Psoas muscle (tissue), 8 donors: ENCODE data around the gene PRKAB2. TPM values are rescaled to one million over a fixed set of nuclear protein-coding genes. Genes with fewer than 3 reads are reported as not detected.

Source experiments
- ATAC-seq, 4 donors: fragments of 200-7000 bp; cut with Tn5 transposase; one replicate each; pipeline ENCODE4 v1.9.1; 2020; ENCODE audit warnings: moderate library complexity in 3 of 4, mild to moderate bottlenecking in 2 of 4
- DNase-seq, 2 donors: peaks; one replicate each; pipeline ENCODE4 v3.0.0-alpha.2; 2020
- H3K27ac ChIP-seq: fragments of 200-600 bp; one replicate; pipeline ENCODE4 v1.8.0; 2022
- H3K27me3 ChIP-seq, 3 donors: fragments of 200-600 bp in 1 of 3; one replicate each; pipeline versions ENCODE4 v1.6.1 to v1.8.0; 2013 to 2022; ENCODE audit warnings: low read length in 2 of 3, mild to moderate bottlenecking in 2 of 3, moderate library complexity in 1 of 3; ENCODE audit not compliant: insufficient read depth in 3 of 3
- H3K36me3 ChIP-seq, 2 donors: fragments of 200-600 bp in 1 of 2; one replicate each; pipeline versions ENCODE4 v1.6.1 to v1.8.0; 2013 to 2022; ENCODE audit warnings: low read depth in 1 of 2, mild to moderate bottlenecking in 1 of 2, moderate library complexity in 1 of 2; ENCODE audit not compliant: insufficient read depth in 1 of 2
- H3K4me1 ChIP-seq: fragments of 200-600 bp; one replicate; pipeline ENCODE4 v1.8.0; 2022
- H3K4me3 ChIP-seq: fragments of 200-600 bp; one replicate; pipeline ENCODE4 v1.8.0; 2022; ENCODE audit warnings: mild to moderate bottlenecking
- H3K9me3 ChIP-seq: fragments of 200-600 bp; one replicate; pipeline ENCODE4 v1.8.0; 2022
- CTCF ChIP-seq: fragments of 200-600 bp; IDR thresholded peaks from one replicate; pipeline ENCODE4 v1.8.0; 2022; ENCODE audit warnings: antibody characterized with exemption
- WGBS, 3 donors: extraction: QIAGEN DNeasy Blood & Tissue Kit; methylation state at CpG; one replicate each; pipeline versions ENCODE4 v1.1.6 to v1.1.7; 2013; 5-methylcytosine and 5-hydroxymethylcytosine counted together
- intact Hi-C, 2 donors: fragments of 100-400 bp; cut with DNase I; formaldehyde crosslinking; loops; one replicate each; pipeline versions ENCODE4 v1.11.0 to v1.14.2; 2022
- polyA plus RNA-seq, 3 donors: library from polyadenylated mRNA; stranded (reverse); fragments of 200-250 nt; gene quantifications; one replicate each; pipeline ENCODE4 v1.2.3, GENCODE V29; 2013
- total RNA-seq, 4 donors: library from RNA; stranded (reverse); fragmentation: NEBNext Ultra II Directional in 2 of 4; extraction: Animal tissue kit (Norgen Biotek cat#: 25700) in 2 of 4; gene quantifications; one replicate each; pipeline versions ENCODE4 v1.2.1 to v1.2.4, GENCODE V29; 2021 to 2023
- donor health status: healthy with polysubstance abuse.
- donor health status: DM: no; HTN: no; CAD: no; lungs with moderate emphysema.
- donor health status: Bipolar disorder and iron deficiency.
- donor health status: healthy.
- donor health status: DM: yes; HTN: yes; CAD: no.
- donor health status: DM: no; HTN: no; CAD: no.
- donor health status: DM: no; HTN: no; CAD: no.
- donor health status: DM: yes; HTN: yes; CAD: no.

PRKAB2 gene
- total and polyA plus RNA-seq, 7 donors: 14.1 to 77.7 (median 51.0) TPM

DNA sequence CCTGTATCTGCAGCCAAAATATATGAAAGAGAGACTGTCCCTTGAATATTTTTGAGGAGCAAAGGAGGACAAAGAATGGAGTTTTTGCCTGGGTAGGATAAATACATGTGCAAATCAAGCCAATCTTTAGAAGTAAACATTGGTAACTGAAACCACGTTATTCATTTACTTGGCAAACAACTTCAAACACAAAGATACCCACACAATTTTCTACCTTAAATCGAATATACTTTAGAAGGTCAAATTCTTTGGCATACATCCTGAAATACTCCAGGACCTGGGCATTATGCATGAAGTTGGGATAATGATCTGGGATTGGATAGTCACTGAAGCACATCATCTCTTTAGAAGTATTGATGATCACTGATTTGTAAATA lies 43.3 kb upstream of the PRKAB2 start:
- no peaks in the 10 kb centered on the region for H3K27me3 ChIP-seq
- H3K27ac ChIP-seq: no peak overlapping the region
- intact Hi-C loops: no loop called here
- H3K9me3 ChIP-seq: no peaks in the 10 kb centered on the region
- ATAC-seq (no peak), DNase-seq (no peak)
- no peaks in the 10 kb centered on the region for H3K36me3 ChIP-seq
- no peak overlapping the region for H3K4me3 ChIP-seq
- no peaks in the 10 kb centered on the region for H3K4me1 ChIP-seq
- WGBS, 3 donors: 48 to 70% (median 62%) methylated on average over 2 of the region's 2 CpGs
- no peak for TF ChIP-seq CTCF

- no peak overlapping the region for H3K27ac ChIP-seq
- no peak overlapping the region for H3K4me3 ChIP-seq
- DNase-seq: no peak
- TF ChIP-seq CTCF: no peak
- H3K4me1 ChIP-seq: no peaks in the 10 kb centered on the region
- no peaks in the 10 kb centered on the region for H3K36me3 ChIP-seq
- no peak for ATAC-seq
- H3K27me3 ChIP-seq: no peaks in the 10 kb centered on the region
- intact Hi-C loops: no loop called here
- no peaks in the 10 kb centered on the region for H3K9me3 ChIP-seq
These were observed 42.7 kb upstream of the PRKAB2 start for GRCh38 chr1:147214842-147215539.

DNA sequence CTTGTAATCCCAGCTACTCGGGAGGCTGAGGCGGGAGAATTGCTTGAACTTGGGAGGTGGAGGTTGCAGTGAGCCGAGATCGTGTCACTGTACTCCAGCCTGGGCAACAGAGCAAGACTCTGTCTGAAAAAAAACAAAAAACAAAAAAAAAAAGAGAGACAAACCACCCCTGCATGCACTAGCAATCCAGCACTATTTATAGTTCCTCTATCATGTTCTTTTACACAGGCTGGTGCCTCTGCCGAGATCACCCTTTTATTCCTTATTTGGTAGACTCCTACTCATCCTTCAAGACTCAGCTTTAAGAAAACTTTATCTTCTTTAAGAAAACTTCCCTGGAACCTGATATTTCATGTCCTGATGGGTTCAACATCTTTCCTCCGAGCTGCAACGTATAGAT lies 42.1 kb upstream of the PRKAB2 start:
- no peak for TF ChIP-seq CTCF
- ATAC-seq (no peak), DNase-seq (no peak)
- Histone ChIP-seq H3K4me1 (no peaks in the 10 kb centered on the region), H3K27me3 (no peaks in the 10 kb centered on the region), H3K27ac (no peak overlapping the region), H3K9me3 (no peaks in the 10 kb centered on the region), H3K4me3 (no peak overlapping the region), H3K36me3 (no peaks in the 10 kb centered on the region)
- WGBS, 3 donors: 84 to 88% (median 86%) methylated on average over 7 of the region's 7 CpGs
- intact Hi-C loops: no loop called here

- intact Hi-C loops: no loop called here
- ATAC-seq: no peak
- Histone ChIP-seq H3K36me3 (no peaks in the 10 kb centered on the region), H3K27ac (no peak overlapping the region), H3K4me1 (no peaks in the 10 kb centered on the region), H3K9me3 (no peaks in the 10 kb centered on the region), H3K4me3 (no peak overlapping the region), H3K27me3 (no peaks in the 10 kb centered on the region)
- DNase-seq: no peak
- no peak for TF ChIP-seq CTCF
These were observed 41.0 kb upstream of the PRKAB2 start for GRCh38 chr1:147213271-147213670.

GRCh38 chr1:147211577-147211976 lies 39.3 kb upstream of the PRKAB2 start:
- WGBS, 3 donors: 93 to 98% (median 97%) methylated on average over 2 of the region's 2 CpGs
- intact Hi-C loops: no loop called here
- ATAC-seq (no peak), DNase-seq (no peak)
- Histone ChIP-seq H3K27ac (no peak overlapping the region), H3K4me1 (no peaks in the 10 kb centered on the region), H3K27me3 (no peaks in the 10 kb centered on the region), H3K9me3 (no peaks in the 10 kb centered on the region), H3K4me3 (no peak overlapping the region), H3K36me3 (no peaks in the 10 kb centered on the region)
- TF ChIP-seq CTCF: no peak
